Heart left ventricle (tissue), 13 donors: ENCODE measurements around the gene GNB1.

ENCODE experiments used
- CTCF ChIP-seq, 12 donors: fragments of 200-600 bp; sonication (generic) in 4 of 12; IDR thresholded peaks; one replicate each; pipeline versions ENCODE4 v1.5.0 to v1.8.0; 2018 to 2022; ENCODE audit warnings: antibody characterized with exemption in 12 of 12, mild to moderate bottlenecking in 5 of 12
- POLR2A ChIP-seq, 2 donors: fragments of 450-650 bp; IDR thresholded peaks; one replicate each; pipeline ENCODE4 v1.6.1; 2017; ENCODE audit warnings: antibody characterized with exemption in 2 of 2, mild to moderate bottlenecking in 2 of 2, moderate library complexity in 2 of 2
- donor health status: ischemic (EF 13 %, LVEDD 7.1; RV severe dilation, severe dysfunction).
- donor health status: DM: no; HTN: yes; CAD: no.
- donor health status: DM: no; HTN: no; CAD: no.
- donor health status: ischemic (EF 25% LVEDD 6.9; RV normal size, moderate dysfunction).
- donor health status: ischemic (EF 25% LVEDD 5.7; RV mildly dilated, moderate dysfunction).
- donor health status: ischemic (EF 35%, LVEDD 5.7; RV mildly dilated, moderate dysfunction).
- donor health status: nonischemic (EF 11% LVEDD 7.7; RV severe dilation, severe dysfunction).
- donor health status: DM: yes; HTN: yes; CAD: no.
- donor health status: PGD.
- donor health status: ischemic (EF 29% LVEDD 5.4; RV normal size, mild dysfunction).
- donor health status: nonischemic (EF 23%, LVEDD 6.1; RV moderate dilation, normal function).

- TF ChIP-seq CTCF (IDR thresholded peaks at IDR 0.05) (no peak), POLR2A (IDR thresholded peaks at IDR 0.05) (no peak)
Observed at GRCh38 chr1:1806890-1807289, 84.0 kb downstream of the GNB1 start.
